Measurements from ENCODE around the gene SOS2. TPM values are rescaled to one million over a fixed set of nuclear protein-coding genes. Genes with fewer than 3 reads are reported as not detected.

SOS2 gene
- total RNA-seq (2014; rRNA removed; shearing (Covaris generic)) (13.7 and 14.0 TPM in 2 replicates), polyA plus RNA-seq (2016; fragmentation: Nextera tagmentation; extraction: Ambion mirVana) (2.6 and 3.2 TPM in 2 replicates)

DNA sequence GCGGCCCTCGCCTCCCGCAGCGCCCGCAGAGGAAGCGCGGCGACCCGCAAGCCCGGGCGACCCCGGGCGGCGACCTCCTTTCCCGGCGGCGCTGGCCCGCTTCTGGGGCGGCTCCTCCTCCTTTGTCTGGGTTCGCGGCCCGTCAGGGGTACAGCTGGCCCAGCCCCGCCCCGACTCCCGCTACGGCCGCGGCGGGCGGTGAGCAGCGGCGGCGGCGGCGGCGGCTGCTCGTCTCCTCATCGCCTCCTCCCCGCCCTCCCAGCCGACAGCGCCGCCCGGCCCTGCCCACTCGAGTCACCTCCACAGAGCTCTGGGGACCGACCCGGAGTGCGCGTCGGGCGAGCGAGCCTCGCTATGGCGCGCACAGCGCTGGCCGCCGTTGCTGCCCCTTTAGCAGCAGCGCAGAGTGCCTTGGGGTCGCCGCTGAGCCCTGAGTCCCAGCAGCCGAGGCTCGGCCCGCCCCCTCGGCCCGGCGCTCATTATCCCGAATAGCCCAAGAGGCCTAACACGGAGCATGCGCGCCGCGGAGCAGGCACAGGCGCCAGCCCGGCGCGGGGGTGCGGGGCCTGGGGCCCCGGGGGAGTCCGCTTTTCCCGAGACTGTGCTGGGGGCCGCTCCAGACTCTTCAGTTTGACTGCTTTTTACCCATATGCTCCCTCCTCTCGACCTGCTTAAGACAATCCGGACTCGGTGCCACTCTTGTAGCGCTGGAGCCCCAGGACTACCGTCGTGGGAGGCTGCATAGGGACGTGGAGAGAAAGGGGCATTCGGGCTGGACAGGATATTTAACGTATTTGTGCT lies at the start of gene SOS2:
TSS of gene SOS2 (minus strand) at position 104 of the 801 bp plus-strand sequence. CDS start 295 bp downstream, outside the sequence.
- peaks cover 12% of the 10 kb centered on the region; the same call in 1 of the 2 replicates for H3K4me1 ChIP-seq (ENCODE audit: insufficient read depth)
- no peaks in the 10 kb centered on the region for H3K27me3 ChIP-seq (replicated peaks; ENCODE audit: insufficient read depth)
- peak within 1 kb of the TSS; percentile 91 for H3K4me3 ChIP-seq
- in situ Hi-C loops (cut with MboI) = no loop called here
- H3K27ac ChIP-seq = peak within 1 kb of the TSS; percentile 94
- H3K36me3 ChIP-seq (ENCODE audit: low read depth) = no peaks in the 10 kb centered on the region
- H3K4me2 ChIP-seq (ENCODE audit: unreplicated experiment) = peak within 1 kb of the TSS; percentile 98
- 1 to 2% methylated on average over 68 to 78 of the region's 90 CpGs for WGBS, 2 experiments (ENCODE audit: low coverage in 1 of 2, low lambda C conversion rate in 2 of 2, missing lambda C conversion rate in 2 of 2)
- peaks cover 18% of the 10 kb centered on the region; the same call in 1 of the 2 replicates for H4K20me1 ChIP-seq (ENCODE audit: insufficient read depth)
- H3K9ac ChIP-seq = peak within 1 kb of the TSS; percentile 88
- TF ChIP-seq EZH2phosphoT487 (IDR thresholded peaks at IDR 0.05; ENCODE audit: insufficient read depth, low read depth) = no peak
- no peak for TF ChIP-seq EZH2 (IDR thresholded peaks at IDR 0.05; ENCODE audit: insufficient read depth, poor library complexity, severe bottlenecking)
- H3K79me2 ChIP-seq (ENCODE audit: insufficient read depth) = peaks cover 41% of the 10 kb centered on the region
- peaks cover 5% of the 10 kb centered on the region; the same call in 1 of the 2 replicates for H3F3A ChIP-seq (ENCODE audit: insufficient read depth)
- no peaks in the 10 kb centered on the region for H3K9me2 ChIP-seq (ENCODE audit: insufficient read depth)
- H3K9me3 ChIP-seq (ENCODE audit: low read depth) = no peaks in the 10 kb centered on the region
- peak within 1 kb of the TSS; percentile 88 for H2AFZ ChIP-seq
- peak; percentile 95 for DNase-seq

DNA sequence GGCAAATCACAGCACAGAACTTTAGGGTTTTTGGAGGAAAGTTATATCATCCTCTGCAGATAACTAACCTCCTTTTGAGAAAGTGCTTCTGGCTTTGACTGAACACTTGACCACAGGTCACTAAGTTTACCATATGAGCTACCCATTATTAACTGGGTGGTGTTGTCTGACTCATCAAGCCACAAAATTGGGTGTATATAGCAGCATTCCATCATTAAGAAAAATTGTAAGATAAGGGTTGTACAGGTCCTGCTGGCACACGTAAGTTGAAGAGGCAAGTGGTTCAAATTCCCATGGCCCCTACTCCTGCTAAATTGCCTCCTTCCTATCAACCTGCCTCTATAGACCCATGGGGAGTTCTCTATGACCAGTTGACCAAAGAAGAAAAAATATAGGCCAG lies 41.1 kb upstream of the SOS2 start:
- Histone ChIP-seq H2AFZ (no peak overlapping the region), H3K9ac (no peak overlapping the region), H3F3A (ENCODE audit: insufficient read depth) (no peaks in the 10 kb centered on the region), H3K4me2 (ENCODE audit: unreplicated experiment) (no peak overlapping the region), H3K27me3 (replicated peaks; ENCODE audit: insufficient read depth) (no peaks in the 10 kb centered on the region), H4K20me1 (ENCODE audit: insufficient read depth) (no peaks in the 10 kb centered on the region), H3K36me3 (ENCODE audit: low read depth) (no peaks in the 10 kb centered on the region), H3K4me1 (ENCODE audit: insufficient read depth) (no peaks in the 10 kb centered on the region), H3K9me3 (ENCODE audit: low read depth) (no peaks in the 10 kb centered on the region), H3K79me2 (ENCODE audit: insufficient read depth) (no peaks in the 10 kb centered on the region), H3K4me3 (no peak overlapping the region), H3K9me2 (ENCODE audit: insufficient read depth) (no peaks in the 10 kb centered on the region), H3K27ac (no peak overlapping the region)
- WGBS, 2 experiments (ENCODE audit: low coverage in 1 of 2, low lambda C conversion rate in 2 of 2, missing lambda C conversion rate in 2 of 2) = 100% methylated on average over 1 of the region's 1 CpG
- TF ChIP-seq EZH2phosphoT487 (IDR thresholded peaks at IDR 0.05; ENCODE audit: insufficient read depth, low read depth) (no peak), EZH2 (IDR thresholded peaks at IDR 0.05; ENCODE audit: insufficient read depth, poor library complexity, severe bottlenecking) (no peak)
- DNase-seq = peak; percentile 0
- in situ Hi-C loops (cut with MboI) = no loop called here

DNA sequence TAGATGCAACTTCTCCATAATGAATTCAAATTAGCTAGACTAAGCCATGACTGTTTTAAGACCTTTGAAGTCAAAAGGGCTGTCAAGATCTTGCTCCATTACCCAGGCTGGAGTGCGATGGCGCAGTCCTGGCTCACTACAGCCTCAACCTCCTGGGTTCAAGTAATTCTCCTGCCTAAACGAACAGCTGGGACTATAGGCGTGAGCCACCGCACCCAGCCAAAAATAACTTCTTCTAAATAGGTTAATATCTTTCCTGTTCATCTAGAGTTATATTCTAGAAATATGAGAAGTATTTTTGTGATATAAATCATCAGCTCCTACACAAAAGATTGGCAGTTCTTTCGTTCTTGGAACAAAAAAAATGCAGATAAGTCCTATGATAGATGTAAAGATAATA lies 39.6 kb upstream of the SOS2 start:
- DNase-seq = no peak
- in situ Hi-C loops (cut with MboI) = no loop called here
- H4K20me1 ChIP-seq (ENCODE audit: insufficient read depth) = no peaks in the 10 kb centered on the region
- no peaks in the 10 kb centered on the region for H3K36me3 ChIP-seq (ENCODE audit: low read depth)
- no peaks in the 10 kb centered on the region for H3K27me3 ChIP-seq (replicated peaks; ENCODE audit: insufficient read depth)
- TF ChIP-seq EZH2phosphoT487 (IDR thresholded peaks at IDR 0.05; ENCODE audit: insufficient read depth, low read depth) (no peak), EZH2 (IDR thresholded peaks at IDR 0.05; ENCODE audit: insufficient read depth, poor library complexity, severe bottlenecking) (no peak)
- H3K9me2 ChIP-seq (ENCODE audit: insufficient read depth) = no peaks in the 10 kb centered on the region
- no peak overlapping the region for H3K9ac ChIP-seq
- no peak overlapping the region for H2AFZ ChIP-seq
- no peaks in the 10 kb centered on the region for H3F3A ChIP-seq (ENCODE audit: insufficient read depth)
- no peak overlapping the region for H3K4me2 ChIP-seq (ENCODE audit: unreplicated experiment)
- H3K27ac ChIP-seq = no peak overlapping the region
- H3K9me3 ChIP-seq (ENCODE audit: low read depth) = no peaks in the 10 kb centered on the region
- H3K4me3 ChIP-seq = no peak overlapping the region
- no peaks in the 10 kb centered on the region for H3K4me1 ChIP-seq (ENCODE audit: insufficient read depth)
- whole genome bisulfite sequencing, 2 experiments (ENCODE audit: low coverage in 1 of 2, low lambda C conversion rate in 2 of 2, missing lambda C conversion rate in 2 of 2) = 89 to 91% methylated on average over 6 of the region's 6 CpGs
- H3K79me2 ChIP-seq (ENCODE audit: insufficient read depth) = no peaks in the 10 kb centered on the region

GRCh38 chr14:50265029-50265428 lies 33.7 kb upstream of the SOS2 start:
- Histone ChIP-seq H3K4me3 (no peak overlapping the region), H3K9ac (no peak overlapping the region), H3K27ac (no peak overlapping the region), H3K27me3 (replicated peaks; ENCODE audit: insufficient read depth) (no peaks in the 10 kb centered on the region), H3K36me3 (ENCODE audit: low read depth) (no peaks in the 10 kb centered on the region), H3K9me2 (ENCODE audit: insufficient read depth) (no peaks in the 10 kb centered on the region), H4K20me1 (ENCODE audit: insufficient read depth) (no peaks in the 10 kb centered on the region), H3K79me2 (ENCODE audit: insufficient read depth) (no peaks in the 10 kb centered on the region), H2AFZ (no peak overlapping the region), H3F3A (ENCODE audit: insufficient read depth) (no peaks in the 10 kb centered on the region), H3K4me2 (ENCODE audit: unreplicated experiment) (no peak overlapping the region), H3K9me3 (ENCODE audit: low read depth) (no peaks in the 10 kb centered on the region), H3K4me1 (ENCODE audit: insufficient read depth) (no peaks in the 10 kb centered on the region)
- no peak for DNase-seq
- in situ Hi-C loops (cut with MboI) = no loop called here
- no peak for TF ChIP-seq EZH2phosphoT487 (IDR thresholded peaks at IDR 0.05; ENCODE audit: insufficient read depth, low read depth)
- no peak for TF ChIP-seq EZH2 (IDR thresholded peaks at IDR 0.05; ENCODE audit: insufficient read depth, poor library complexity, severe bottlenecking)
